ENCODE measurements around the gene GPC6. TPM values are rescaled to one million over a fixed set of nuclear protein-coding genes. Genes with fewer than 3 reads are reported as not detected.

Gene GPC6
- total RNA-seq, 1 donor from 2014 or later: 50.3 TPM

GRCh38 chr13:94212196-94212595, 985.6 kb downstream of the GPC6 start:
- Mint-ChIP-seq H3K27ac (no peak overlapping the region), H3K4me3 (ENCODE audit: low read depth) (no peak overlapping the region), H3K9me3 (ENCODE audit: low read depth) (no peaks in the 10 kb centered on the region), H3K36me3 (ENCODE audit: insufficient read depth) (no peaks in the 10 kb centered on the region), H3K4me1 (ENCODE audit: low read depth) (peaks cover 32% of the 10 kb centered on the region), H3K27me3 (no peaks in the 10 kb centered on the region)
- DNase-seq (ENCODE audit: low spot score, unreplicated experiment): no peak
- no peak for TF ChIP-seq CTCF (IDR thresholded peaks at IDR 0.05; ENCODE audit: unreplicated experiment)

- peaks cover 30% of the 10 kb centered on the region for H3K4me1 Mint-ChIP-seq (ENCODE audit: low read depth)
- no peak overlapping the region for H3K27ac Mint-ChIP-seq
- H3K36me3 Mint-ChIP-seq (ENCODE audit: insufficient read depth): no peaks in the 10 kb centered on the region
- no peak for TF ChIP-seq CTCF (IDR thresholded peaks at IDR 0.05; ENCODE audit: unreplicated experiment)
- no peak overlapping the region for H3K4me3 Mint-ChIP-seq (ENCODE audit: low read depth)
- DNase-seq (ENCODE audit: low spot score, unreplicated experiment): no peak
- no peaks in the 10 kb centered on the region for H3K9me3 Mint-ChIP-seq (ENCODE audit: low read depth)
- no peaks in the 10 kb centered on the region for H3K27me3 Mint-ChIP-seq
Measured at GRCh38 chr13:94214121-94214520, 987.5 kb downstream of the GPC6 start.

GRCh38 chr13:94214975-94215374, 988.4 kb downstream of the GPC6 start:
- H3K4me1 Mint-ChIP-seq (ENCODE audit: low read depth): peaks cover 28% of the 10 kb centered on the region
- H3K4me3 Mint-ChIP-seq (ENCODE audit: low read depth): no peak overlapping the region
- no peaks in the 10 kb centered on the region for H3K36me3 Mint-ChIP-seq (ENCODE audit: insufficient read depth)
- DNase-seq (ENCODE audit: low spot score, unreplicated experiment): no peak
- H3K27ac Mint-ChIP-seq: no peak overlapping the region
- H3K27me3 Mint-ChIP-seq: no peaks in the 10 kb centered on the region
- no peaks in the 10 kb centered on the region for H3K9me3 Mint-ChIP-seq (ENCODE audit: low read depth)
- TF ChIP-seq CTCF (IDR thresholded peaks at IDR 0.05; ENCODE audit: unreplicated experiment): no peak

- no peak overlapping the region for H3K27ac Mint-ChIP-seq
- no peaks in the 10 kb centered on the region for H3K36me3 Mint-ChIP-seq (ENCODE audit: insufficient read depth)
- H3K4me1 Mint-ChIP-seq (ENCODE audit: low read depth): peaks cover 23% of the 10 kb centered on the region
- TF ChIP-seq CTCF (IDR thresholded peaks at IDR 0.05; ENCODE audit: unreplicated experiment): no peak
- no peaks in the 10 kb centered on the region for H3K27me3 Mint-ChIP-seq
- DNase-seq (ENCODE audit: low spot score, unreplicated experiment): no peak
- H3K9me3 Mint-ChIP-seq (ENCODE audit: low read depth): no peaks in the 10 kb centered on the region
- H3K4me3 Mint-ChIP-seq (ENCODE audit: low read depth): no peak overlapping the region
Measured at GRCh38 chr13:94216476-94216875, 989.9 kb downstream of the GPC6 start.

GRCh38 chr13:94217370-94217769, 990.8 kb downstream of the GPC6 start:
- no peaks in the 10 kb centered on the region for H3K9me3 Mint-ChIP-seq (ENCODE audit: low read depth)
- DNase-seq (ENCODE audit: low spot score, unreplicated experiment): no peak
- H3K36me3 Mint-ChIP-seq (ENCODE audit: insufficient read depth): no peaks in the 10 kb centered on the region
- no peaks in the 10 kb centered on the region for H3K27me3 Mint-ChIP-seq
- no peak overlapping the region for H3K4me3 Mint-ChIP-seq (ENCODE audit: low read depth)
- peaks cover 17% of the 10 kb centered on the region for H3K4me1 Mint-ChIP-seq (ENCODE audit: low read depth)
- H3K27ac Mint-ChIP-seq: no peak overlapping the region
- no peak for TF ChIP-seq CTCF (IDR thresholded peaks at IDR 0.05; ENCODE audit: unreplicated experiment)

All from progenitor cell of endocrine pancreas (in vitro differentiated cells).